SK-N-SH (cell line): ENCODE data around the gene GLTP.

ENCODE experiments used
- FOSL2 ChIP-seq: IDR thresholded peaks from 2 replicates; pipeline ENCODE4 v1.4.0; 2012; ENCODE audit warnings: low read depth, mild to moderate bottlenecking, moderate library complexity, borderline replicate concordance
- GATA2 ChIP-seq: sonication (generic); formaldehyde crosslinking; IDR thresholded peaks from 2 replicates; pipeline ENCODE4 v1.5.0; 2020; ENCODE audit warnings: mild to moderate bottlenecking, missing genetic modification reagents
- POLR2AphosphoS5 ChIP-seq: IDR thresholded peaks from 2 replicates; pipeline ENCODE4 v1.6.1; 2012; ENCODE audit warnings: low read depth, low read length
- RAD21 ChIP-seq: IDR thresholded peaks from 2 replicates; pipeline ENCODE4 v1.6.1; 2012; ENCODE audit warnings: mild to moderate bottlenecking, low read length
- RCOR1 ChIP-seq: fragments of 150-350 bp; IDR thresholded peaks from 2 replicates; pipeline ENCODE4 v1.6.1; 2017; ENCODE audit warnings: antibody characterized with exemption, low read length
- SMC3 ChIP-seq: IDR thresholded peaks from 2 replicates; pipeline ENCODE4 v1.6.1; 2012; ENCODE audit warnings: low read depth, low read length, improper control_type of control experiment
- ZBTB33 ChIP-seq: IDR thresholded peaks from 2 replicates; pipeline ENCODE4 v1.4.0; 2012; ENCODE audit warnings: low read depth, borderline replicate concordance
- TF ChIP-seq, protein P1 (sequence below): fragments of 200-600 bp; sonication (generic); IDR thresholded peaks from 2 replicates; pipeline ENCODE4 v1.6.1; 2017; ENCODE audit warnings: antibody characterized with exemption, mild to moderate bottlenecking, moderate library complexity

GRCh38 chr12:109873653-109874052 is 6.7 kb downstream of the GLTP start:
- TF ChIP-seq FOSL2 (no peak), RAD21 (no peak), RCOR1 (no peak), POLR2AphosphoS5 (no peak), SMC3 (no peak), GATA2 (CRISPR knock-in tag) (no peak), ZBTB33 (no peak)
- TF ChIP-seq, protein P1, sequence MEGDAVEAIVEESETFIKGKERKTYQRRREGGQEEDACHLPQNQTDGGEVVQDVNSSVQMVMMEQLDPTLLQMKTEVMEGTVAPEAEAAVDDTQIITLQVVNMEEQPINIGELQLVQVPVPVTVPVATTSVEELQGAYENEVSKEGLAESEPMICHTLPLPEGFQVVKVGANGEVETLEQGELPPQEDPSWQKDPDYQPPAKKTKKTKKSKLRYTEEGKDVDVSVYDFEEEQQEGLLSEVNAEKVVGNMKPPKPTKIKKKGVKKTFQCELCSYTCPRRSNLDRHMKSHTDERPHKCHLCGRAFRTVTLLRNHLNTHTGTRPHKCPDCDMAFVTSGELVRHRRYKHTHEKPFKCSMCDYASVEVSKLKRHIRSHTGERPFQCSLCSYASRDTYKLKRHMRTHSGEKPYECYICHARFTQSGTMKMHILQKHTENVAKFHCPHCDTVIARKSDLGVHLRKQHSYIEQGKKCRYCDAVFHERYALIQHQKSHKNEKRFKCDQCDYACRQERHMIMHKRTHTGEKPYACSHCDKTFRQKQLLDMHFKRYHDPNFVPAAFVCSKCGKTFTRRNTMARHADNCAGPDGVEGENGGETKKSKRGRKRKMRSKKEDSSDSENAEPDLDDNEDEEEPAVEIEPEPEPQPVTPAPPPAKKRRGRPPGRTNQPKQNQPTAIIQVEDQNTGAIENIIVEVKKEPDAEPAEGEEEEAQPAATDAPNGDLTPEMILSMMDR: no peak
